ENCODE results near the gene MAGEB17.

Gene MAGEB17

DNA sequence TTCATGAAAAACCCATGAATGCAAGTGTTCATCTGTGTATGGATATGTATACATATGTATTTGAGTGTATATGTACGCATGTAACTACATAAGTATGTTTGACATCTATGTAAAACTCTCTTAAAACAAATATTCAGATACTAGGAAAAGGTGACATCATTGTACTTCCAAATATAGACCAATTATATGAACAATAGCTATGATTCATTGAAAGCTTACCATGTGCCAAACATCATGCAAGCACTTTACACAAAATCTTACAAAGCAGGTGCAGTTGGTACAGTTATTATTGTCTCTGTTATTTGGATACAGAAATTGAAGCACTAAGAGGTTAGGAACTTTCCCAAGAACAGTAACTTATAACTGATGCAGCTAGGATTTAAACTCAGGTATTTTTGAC is 21.4 kb downstream of the MAGEB17 start:
- DNase-seq (ENCODE audit: insufficient read length, low spot score) (no peak), FAIRE-seq (no peak)
- TF ChIP-seq CTCF (IDR thresholded peaks at IDR 0.05; ENCODE audit: insufficient read depth, missing control alignments), result no peak

- no peak for TF ChIP-seq CTCF (IDR thresholded peaks at IDR 0.05; ENCODE audit: insufficient read depth, missing control alignments)
- no peak for DNase-seq (ENCODE audit: insufficient read length, low spot score)
- FAIRE-seq, result no peak
These were observed 24.3 kb downstream of the MAGEB17 start for GRCh38 chrX:16191605-16192004.

- FAIRE-seq (no peak), DNase-seq (ENCODE audit: insufficient read length, low spot score) (no peak)
- TF ChIP-seq CTCF (IDR thresholded peaks at IDR 0.05; ENCODE audit: insufficient read depth, missing control alignments), result no peak
These were observed 29.5 kb downstream of the MAGEB17 start for GRCh38 chrX:16196829-16197228.

DNA sequence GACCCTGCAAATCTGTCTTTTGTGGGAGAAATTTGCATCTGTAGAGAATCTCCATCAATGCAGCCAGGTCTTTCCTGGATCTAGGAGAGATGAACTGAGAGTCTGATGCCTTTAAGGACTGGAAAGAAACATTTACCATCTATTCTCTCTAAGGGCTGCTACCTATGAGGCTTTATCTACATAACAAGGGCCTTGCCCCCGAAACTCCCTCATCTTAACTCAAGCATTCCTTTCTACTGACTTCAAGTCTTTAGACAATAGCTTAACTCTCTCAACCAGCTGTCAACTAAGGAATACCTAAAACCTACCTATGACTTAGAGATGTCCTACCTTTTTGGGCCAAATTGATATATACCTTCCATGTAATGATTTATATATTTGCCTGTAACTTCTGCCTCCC is 32.1 kb downstream of the MAGEB17 start:
- no peak for FAIRE-seq
- TF ChIP-seq CTCF (IDR thresholded peaks at IDR 0.05; ENCODE audit: insufficient read depth, missing control alignments), result no peak
- DNase-seq (ENCODE audit: insufficient read length, low spot score), result no peak

- DNase-seq (ENCODE audit: insufficient read length, low spot score), result no peak
- TF ChIP-seq CTCF (IDR thresholded peaks at IDR 0.05; ENCODE audit: insufficient read depth, missing control alignments), result no peak
- FAIRE-seq, result no peak
These were observed 35.7 kb downstream of the MAGEB17 start for GRCh38 chrX:16202943-16203342.

- FAIRE-seq (no peak), DNase-seq (ENCODE audit: insufficient read length, low spot score) (no peak)
- TF ChIP-seq CTCF (IDR thresholded peaks at IDR 0.05; ENCODE audit: insufficient read depth, missing control alignments), result no peak
These were observed 37.3 kb downstream of the MAGEB17 start for GRCh38 chrX:16204538-16204937.

GRCh38 chrX:16205840-16206239 is 38.6 kb downstream of the MAGEB17 start:
- no peak for FAIRE-seq
- no peak for DNase-seq (ENCODE audit: insufficient read length, low spot score)
- no peak for TF ChIP-seq CTCF (IDR thresholded peaks at IDR 0.05; ENCODE audit: insufficient read depth, missing control alignments)

All from D721Med (cell line).